ENCODE results near the gene GM2A.
"Not testable (repeated sequence)": the region's sequence is repeated elsewhere in the genome, so short reads cannot be mapped to it uniquely, and the experiment has no call there.

Gene GM2A

GRCh38 chr5:151254556-151254955 is 1.6 kb downstream of the GM2A start:
- no peak for DNase-seq

DNA sequence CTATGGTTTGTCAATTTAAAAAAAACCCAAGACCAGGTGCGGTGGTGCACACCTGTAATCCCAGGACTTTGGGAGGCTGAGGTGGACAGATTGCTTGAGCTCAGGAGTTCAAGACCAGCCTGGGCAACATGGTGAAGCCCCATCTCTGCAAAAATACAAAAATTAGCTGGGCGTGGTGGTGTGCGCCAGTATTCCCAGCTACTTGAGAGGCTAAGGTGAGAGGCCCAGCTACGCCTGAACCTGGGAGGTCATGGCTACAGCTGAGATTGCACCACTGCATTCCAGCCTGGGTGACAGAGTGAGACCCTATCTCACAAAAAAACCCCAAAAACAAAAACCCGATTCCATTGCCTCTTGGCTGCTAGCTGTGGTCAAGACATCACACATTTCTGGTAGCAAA is 2.0 kb downstream of the GM2A start:
- DNase-seq, result not testable (repeated sequence)

GRCh38 chr5:151255621-151256286 is 2.8 kb downstream of the GM2A start:
- no peak for DNase-seq

GRCh38 chr5:151257731-151258181 is 4.8 kb downstream of the GM2A start:
- DNase-seq, result no peak

GRCh38 chr5:151258201-151258611 is 5.2 kb downstream of the GM2A start:
- DNase-seq, result no peak

GRCh38 chr5:151258816-151259215 is 5.8 kb downstream of the GM2A start:
- DNase-seq, result no peak

DNA sequence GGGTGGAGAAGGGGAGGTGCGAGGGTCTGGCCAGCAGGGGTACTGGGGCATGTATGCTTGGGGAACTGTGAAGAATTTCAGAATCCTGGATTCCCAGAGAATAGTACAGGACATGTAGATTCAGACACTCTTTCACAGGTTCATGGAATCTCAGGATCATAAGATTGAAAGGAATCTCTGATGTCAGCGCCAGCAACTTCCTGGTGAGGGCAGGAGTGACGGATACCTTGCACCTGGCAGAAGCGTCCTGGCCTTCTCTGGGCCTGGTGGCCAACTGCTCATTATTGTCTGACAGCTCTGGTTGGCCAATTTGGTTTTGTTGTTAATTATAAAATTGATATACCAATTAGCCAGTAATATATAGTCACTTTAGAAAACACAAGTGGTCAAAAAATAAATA is 6.9 kb downstream of the GM2A start:
- DNase-seq, result no peak

DNA sequence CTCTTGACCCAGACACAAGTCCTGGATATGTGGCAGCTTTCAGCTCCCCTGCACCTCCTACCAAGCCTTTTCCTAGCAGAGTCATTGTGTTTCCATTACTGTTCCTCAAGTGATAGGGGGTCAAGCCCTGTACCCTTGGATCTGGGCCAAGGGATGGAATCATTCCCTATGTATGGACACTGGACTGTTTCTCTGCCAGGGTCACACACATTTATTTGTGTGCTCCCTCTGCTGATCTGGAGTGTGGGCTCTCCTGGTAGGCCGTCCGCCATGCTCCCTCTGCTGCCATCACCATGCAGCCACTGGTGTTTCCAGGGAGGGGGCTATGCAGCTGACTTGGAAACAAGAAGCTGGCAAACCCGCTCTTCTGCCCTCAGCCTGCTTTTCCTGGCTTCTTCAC is 9.5 kb downstream of the GM2A start:
- DNase-seq, result no peak

GRCh38 chr5:151264113-151264512 is 11.1 kb downstream of the GM2A start:
- no peak for DNase-seq

- no peak for DNase-seq
Measured at GRCh38 chr5:151267491-151268260, 14.7 kb downstream of the GM2A start.

- DNase-seq, result no peak
Measured at GRCh38 chr5:151270599-151270998, 17.6 kb downstream of the GM2A start.

GRCh38 chr5:151271336-151271735 is 18.4 kb downstream of the GM2A start:
- no peak for DNase-seq

GRCh38 chr5:151274666-151275065 is 21.7 kb downstream of the GM2A start:
- DNase-seq, result no peak

GRCh38 chr5:151275803-151276202 is 22.8 kb downstream of the GM2A start:
- no peak for DNase-seq

- no peak for DNase-seq
Measured at GRCh38 chr5:151278845-151279244, 25.9 kb downstream of the GM2A start.

GRCh38 chr5:151280443-151280842 is 27.5 kb downstream of the GM2A start:
- DNase-seq, result no peak

GRCh38 chr5:151281001-151281639 is 28.1 kb downstream of the GM2A start:
- no peak for DNase-seq

DNA sequence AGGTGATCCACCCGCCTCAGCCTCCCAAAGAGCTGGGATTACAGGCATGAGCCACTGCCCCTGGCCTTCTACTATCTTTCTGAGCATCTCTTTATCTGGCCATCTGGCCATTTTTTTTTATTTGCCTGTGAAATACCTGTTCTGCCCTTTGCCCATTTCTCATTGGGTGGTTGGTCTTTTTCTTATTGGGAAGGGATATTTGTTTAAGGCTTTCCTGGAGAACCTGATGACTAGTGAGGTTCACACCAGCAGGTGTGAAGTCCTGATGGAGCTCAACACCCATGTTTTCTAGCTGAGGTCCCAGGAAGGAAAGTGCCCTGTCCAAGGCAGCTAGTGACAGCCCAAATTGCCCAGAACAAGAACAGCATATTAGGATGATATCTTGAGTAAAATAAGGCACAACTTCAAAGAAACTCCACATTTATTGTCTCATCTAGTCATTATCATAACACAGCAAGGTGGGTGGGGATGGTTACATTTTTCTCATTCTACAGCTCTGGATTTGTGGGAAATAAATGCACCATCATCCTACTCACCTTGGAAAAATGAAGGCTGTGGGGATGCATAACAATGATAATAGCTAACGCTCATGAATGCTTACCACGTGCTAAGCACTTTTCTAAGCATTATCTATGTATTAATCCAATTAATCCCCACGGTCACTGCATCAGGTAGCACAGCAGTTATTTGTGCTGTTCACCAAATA is 30.3 kb downstream of the GM2A start:
- DNase-seq, result no peak

DNA sequence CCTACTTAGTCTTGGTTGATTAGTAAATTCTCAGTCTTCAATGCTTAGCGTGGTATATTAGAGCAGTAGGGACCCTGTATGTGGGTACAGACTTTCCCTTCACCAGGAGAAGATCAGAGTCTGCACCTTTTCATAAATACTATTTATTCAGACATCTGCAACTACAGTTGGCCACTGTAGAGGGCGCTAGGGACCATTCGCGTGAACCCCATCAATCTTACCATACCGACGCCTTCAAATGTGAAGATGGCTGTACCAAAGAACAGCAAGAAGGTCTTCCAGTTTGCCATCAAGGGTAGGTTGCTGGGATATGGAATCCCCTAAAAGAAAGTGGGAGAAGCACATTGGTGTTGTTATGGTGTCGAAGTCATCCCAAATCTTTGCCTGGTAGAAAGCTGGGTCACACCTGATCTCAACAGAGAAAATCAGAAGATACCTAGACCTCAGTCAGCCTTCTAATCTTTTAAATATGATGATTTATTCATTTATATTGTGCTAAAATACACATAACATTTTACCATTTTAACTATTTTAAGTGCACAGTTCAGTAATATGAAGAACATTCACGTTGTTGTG is 31.5 kb downstream of the GM2A start:
- no peak for DNase-seq

GRCh38 chr5:151285683-151286082 is 32.7 kb downstream of the GM2A start:
- DNase-seq, result no peak

DNA sequence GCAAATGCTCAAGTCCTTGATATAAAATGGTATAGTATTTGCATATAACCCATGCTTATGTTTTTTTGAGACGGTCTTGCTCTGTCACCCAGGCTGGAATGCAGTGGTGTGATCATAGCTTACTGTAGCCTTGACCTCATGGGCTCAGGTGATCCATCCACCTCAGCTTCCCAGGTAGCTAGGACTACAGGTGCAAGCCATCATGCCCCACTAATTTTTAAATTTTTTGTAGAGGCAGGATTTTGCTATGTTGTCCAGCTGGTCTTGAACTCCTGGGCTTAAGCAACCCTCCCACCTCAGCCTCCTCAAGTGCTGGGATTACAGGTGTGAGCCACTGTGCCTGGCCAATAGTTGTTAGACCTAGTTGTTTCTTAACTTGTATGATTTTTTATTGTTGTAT is 33.3 kb downstream of the GM2A start:
- no peak for DNase-seq

- DNase-seq, result peak; percentile 12
Measured at GRCh38 chr5:151288180-151288579, 35.2 kb downstream of the GM2A start.

GRCh38 chr5:151293624-151294023 is 40.6 kb downstream of the GM2A start:
- no peak for DNase-seq
